Measurements from ENCODE around the gene PCK1. TPM values are rescaled to one million over a fixed set of nuclear protein-coding genes. Genes with fewer than 3 reads are reported as not detected.
A peak's percentile ranks its signal among the peaks of the same experiment; 100 is the strongest.

PCK1 gene
- total RNA-seq, 1 experiment from 2014 or later = 0.21 TPM

DNA sequence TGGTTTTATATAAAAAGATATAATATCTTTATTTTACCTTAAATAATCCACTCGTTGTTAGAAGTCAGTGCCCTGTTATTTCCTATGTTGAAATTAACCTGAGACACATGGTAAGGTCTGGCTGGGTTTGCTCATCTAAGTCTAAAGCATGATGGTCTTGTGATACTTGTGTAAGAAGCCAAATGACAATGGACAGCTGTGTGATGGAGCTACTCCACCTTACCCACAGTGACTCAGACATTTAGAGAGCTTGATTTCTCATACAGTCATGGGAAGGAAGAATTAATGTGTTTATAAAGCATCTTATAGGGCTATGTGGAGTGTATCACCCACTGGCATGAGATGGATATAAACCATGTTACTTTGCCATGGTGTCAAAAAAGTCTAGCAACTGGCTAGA, 47.7 kb upstream of the PCK1 start:
- intact Hi-C loops (cut with micrococcal nuclease; ENCODE audit: unreplicated experiment) (loop anchor here (1.0 kb wide), 1 partner anchor 81 kb away; no protein-coding TSS in a partner anchor), in situ Hi-C loops (cut with HindIII; ENCODE audit: low pct_unique_long_range_greater_than_20kb, low sequenced_read_pairs) (no loop called here)
- Histone ChIP-seq H3K27me3 (ENCODE audit: control insufficient read depth, insufficient read depth, low read length) (no peaks in the 10 kb centered on the region), H3K36me3 (ENCODE audit: control insufficient read depth, insufficient read depth, low read length) (no peaks in the 10 kb centered on the region), H3K4me1 (ENCODE audit: control insufficient read depth, insufficient read depth, low read length) (no peaks in the 10 kb centered on the region), H3K27ac (ENCODE audit: low read length) (no peak overlapping the region), H3K9me3 (ENCODE audit: control insufficient read depth, insufficient read depth, low read depth, low read length) (no peaks in the 10 kb centered on the region), H3K4me3 (ENCODE audit: low read depth in 2 of 2, low read length in 2 of 2) (no peak overlapping the region)
- TF ChIP-seq, protein P1, sequence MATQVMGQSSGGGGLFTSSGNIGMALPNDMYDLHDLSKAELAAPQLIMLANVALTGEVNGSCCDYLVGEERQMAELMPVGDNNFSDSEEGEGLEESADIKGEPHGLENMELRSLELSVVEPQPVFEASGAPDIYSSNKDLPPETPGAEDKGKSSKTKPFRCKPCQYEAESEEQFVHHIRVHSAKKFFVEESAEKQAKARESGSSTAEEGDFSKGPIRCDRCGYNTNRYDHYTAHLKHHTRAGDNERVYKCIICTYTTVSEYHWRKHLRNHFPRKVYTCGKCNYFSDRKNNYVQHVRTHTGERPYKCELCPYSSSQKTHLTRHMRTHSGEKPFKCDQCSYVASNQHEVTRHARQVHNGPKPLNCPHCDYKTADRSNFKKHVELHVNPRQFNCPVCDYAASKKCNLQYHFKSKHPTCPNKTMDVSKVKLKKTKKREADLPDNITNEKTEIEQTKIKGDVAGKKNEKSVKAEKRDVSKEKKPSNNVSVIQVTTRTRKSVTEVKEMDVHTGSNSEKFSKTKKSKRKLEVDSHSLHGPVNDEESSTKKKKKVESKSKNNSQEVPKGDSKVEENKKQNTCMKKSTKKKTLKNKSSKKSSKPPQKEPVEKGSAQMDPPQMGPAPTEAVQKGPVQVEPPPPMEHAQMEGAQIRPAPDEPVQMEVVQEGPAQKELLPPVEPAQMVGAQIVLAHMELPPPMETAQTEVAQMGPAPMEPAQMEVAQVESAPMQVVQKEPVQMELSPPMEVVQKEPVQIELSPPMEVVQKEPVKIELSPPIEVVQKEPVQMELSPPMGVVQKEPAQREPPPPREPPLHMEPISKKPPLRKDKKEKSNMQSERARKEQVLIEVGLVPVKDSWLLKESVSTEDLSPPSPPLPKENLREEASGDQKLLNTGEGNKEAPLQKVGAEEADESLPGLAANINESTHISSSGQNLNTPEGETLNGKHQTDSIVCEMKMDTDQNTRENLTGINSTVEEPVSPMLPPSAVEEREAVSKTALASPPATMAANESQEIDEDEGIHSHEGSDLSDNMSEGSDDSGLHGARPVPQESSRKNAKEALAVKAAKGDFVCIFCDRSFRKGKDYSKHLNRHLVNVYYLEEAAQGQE (IDR thresholded peaks at IDR 0.05; ENCODE audit: insufficient read depth in 1 of 2, low read depth in 2 of 2, low read length in 1 of 2) = no peak
- TF ChIP-seq TCF7L2 (IDR thresholded peaks at IDR 0.05; ENCODE audit: low read depth, low read length) = no peak
- TF ChIP-seq, protein P2, sequence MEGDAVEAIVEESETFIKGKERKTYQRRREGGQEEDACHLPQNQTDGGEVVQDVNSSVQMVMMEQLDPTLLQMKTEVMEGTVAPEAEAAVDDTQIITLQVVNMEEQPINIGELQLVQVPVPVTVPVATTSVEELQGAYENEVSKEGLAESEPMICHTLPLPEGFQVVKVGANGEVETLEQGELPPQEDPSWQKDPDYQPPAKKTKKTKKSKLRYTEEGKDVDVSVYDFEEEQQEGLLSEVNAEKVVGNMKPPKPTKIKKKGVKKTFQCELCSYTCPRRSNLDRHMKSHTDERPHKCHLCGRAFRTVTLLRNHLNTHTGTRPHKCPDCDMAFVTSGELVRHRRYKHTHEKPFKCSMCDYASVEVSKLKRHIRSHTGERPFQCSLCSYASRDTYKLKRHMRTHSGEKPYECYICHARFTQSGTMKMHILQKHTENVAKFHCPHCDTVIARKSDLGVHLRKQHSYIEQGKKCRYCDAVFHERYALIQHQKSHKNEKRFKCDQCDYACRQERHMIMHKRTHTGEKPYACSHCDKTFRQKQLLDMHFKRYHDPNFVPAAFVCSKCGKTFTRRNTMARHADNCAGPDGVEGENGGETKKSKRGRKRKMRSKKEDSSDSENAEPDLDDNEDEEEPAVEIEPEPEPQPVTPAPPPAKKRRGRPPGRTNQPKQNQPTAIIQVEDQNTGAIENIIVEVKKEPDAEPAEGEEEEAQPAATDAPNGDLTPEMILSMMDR (IDR thresholded peaks at IDR 0.05) = no peak
- no peak for TF ChIP-seq SIN3A (IDR thresholded peaks at IDR 0.05; ENCODE audit: borderline replicate concordance, insufficient read depth, low read depth, low read length)
- no peak for TF ChIP-seq POLR2AphosphoS5 (IDR thresholded peaks at IDR 0.05; ENCODE audit: low read depth, low read length)
- DNase-seq (ENCODE audit: low read depth, low spot score) (no peak), ATAC-seq (no peak)
- no TSS peak for BruUV-seq (replicated peaks)
- CTCF ChIA-PET = no interaction called here
- POLR2A ChIA-PET = no interaction called here

DNA sequence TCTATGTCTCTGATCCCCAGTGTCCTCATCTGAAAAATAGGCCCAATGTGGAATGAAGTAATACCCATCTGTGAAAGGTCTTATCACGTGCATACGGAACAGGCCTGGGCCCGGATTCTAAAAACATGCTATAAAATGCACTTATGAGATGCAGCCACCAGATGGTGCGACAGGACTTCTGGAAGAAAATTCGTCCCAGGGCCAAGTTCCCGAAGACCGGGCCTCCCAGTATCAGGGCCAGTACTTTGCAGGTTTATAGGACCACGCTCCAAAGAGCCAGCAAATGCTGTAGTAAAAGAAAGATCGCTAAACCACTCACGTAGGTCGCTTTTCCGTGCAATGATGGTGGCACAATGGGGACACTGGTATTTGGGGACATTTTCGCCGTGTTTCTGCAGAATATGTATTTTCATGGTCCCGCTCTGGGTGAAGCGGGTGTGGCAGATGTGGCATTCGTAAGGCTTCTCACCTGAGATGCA, 46.6 kb upstream of the PCK1 start:
- Histone ChIP-seq H3K27me3 (ENCODE audit: control insufficient read depth, insufficient read depth, low read length) (no peaks in the 10 kb centered on the region), H3K27ac (ENCODE audit: low read length) (no peak overlapping the region), H3K9me3 (ENCODE audit: control insufficient read depth, insufficient read depth, low read depth, low read length) (no peaks in the 10 kb centered on the region), H3K36me3 (ENCODE audit: control insufficient read depth, insufficient read depth, low read length) (no peaks in the 10 kb centered on the region), H3K4me3 (ENCODE audit: low read depth in 2 of 2, low read length in 2 of 2) (no peak overlapping the region), H3K4me1 (ENCODE audit: control insufficient read depth, insufficient read depth, low read length) (no peaks in the 10 kb centered on the region)
- no TSS peak for BruUV-seq (replicated peaks)
- DNase-seq (ENCODE audit: low read depth, low spot score) (peak; percentile 27), ATAC-seq (peak; percentile 80)
- in situ Hi-C loops (cut with HindIII; ENCODE audit: low pct_unique_long_range_greater_than_20kb, low sequenced_read_pairs) = no loop called here
- ChIA-PET CTCF (no interaction called here), POLR2A (no interaction called here)
- no peak for TF ChIP-seq TCF7L2 (IDR thresholded peaks at IDR 0.05; ENCODE audit: low read depth, low read length)
- TF ChIP-seq, protein P2 (IDR thresholded peaks at IDR 0.05) = peak; percentile 84
- TF ChIP-seq SIN3A (IDR thresholded peaks at IDR 0.05; ENCODE audit: borderline replicate concordance, insufficient read depth, low read depth, low read length) = no peak
- TF ChIP-seq POLR2AphosphoS5 (IDR thresholded peaks at IDR 0.05; ENCODE audit: low read depth, low read length) = no peak
- intact Hi-C loops (cut with micrococcal nuclease; ENCODE audit: unreplicated experiment) = no loop called here

Data from Panc1 (cell line).